ENCODE results near the gene NNAT. TPM values are rescaled to one million over a fixed set of nuclear protein-coding genes. Genes with fewer than 3 reads are reported as not detected.
A peak's percentile ranks its signal among the peaks of the same experiment; 100 is the strongest.

Gene NNAT
- total RNA-seq, 1 donor from 2014 or later, result 20.3 TPM

GRCh38 chr20:37524859-37525708 is 4.0 kb downstream of the NNAT start:
- Histone ChIP-seq H3K27me3 (ENCODE audit: control insufficient read depth, insufficient read depth, low read length) (no peaks in the 10 kb centered on the region), H3K4me3 (ENCODE audit: low read depth, low read length) (no peak overlapping the region), H3K36me3 (ENCODE audit: control insufficient read depth, insufficient read depth, low read length) (no peaks in the 10 kb centered on the region)
- DNase-seq (ENCODE audit: low read depth), result no peak
- TF ChIP-seq, protein P1, sequence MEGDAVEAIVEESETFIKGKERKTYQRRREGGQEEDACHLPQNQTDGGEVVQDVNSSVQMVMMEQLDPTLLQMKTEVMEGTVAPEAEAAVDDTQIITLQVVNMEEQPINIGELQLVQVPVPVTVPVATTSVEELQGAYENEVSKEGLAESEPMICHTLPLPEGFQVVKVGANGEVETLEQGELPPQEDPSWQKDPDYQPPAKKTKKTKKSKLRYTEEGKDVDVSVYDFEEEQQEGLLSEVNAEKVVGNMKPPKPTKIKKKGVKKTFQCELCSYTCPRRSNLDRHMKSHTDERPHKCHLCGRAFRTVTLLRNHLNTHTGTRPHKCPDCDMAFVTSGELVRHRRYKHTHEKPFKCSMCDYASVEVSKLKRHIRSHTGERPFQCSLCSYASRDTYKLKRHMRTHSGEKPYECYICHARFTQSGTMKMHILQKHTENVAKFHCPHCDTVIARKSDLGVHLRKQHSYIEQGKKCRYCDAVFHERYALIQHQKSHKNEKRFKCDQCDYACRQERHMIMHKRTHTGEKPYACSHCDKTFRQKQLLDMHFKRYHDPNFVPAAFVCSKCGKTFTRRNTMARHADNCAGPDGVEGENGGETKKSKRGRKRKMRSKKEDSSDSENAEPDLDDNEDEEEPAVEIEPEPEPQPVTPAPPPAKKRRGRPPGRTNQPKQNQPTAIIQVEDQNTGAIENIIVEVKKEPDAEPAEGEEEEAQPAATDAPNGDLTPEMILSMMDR (IDR thresholded peaks at IDR 0.05; ENCODE audit: insufficient read depth, low read length, poor library complexity, severe bottlenecking), result no peak

GRCh38 chr20:37525810-37526209 is 4.8 kb downstream of the NNAT start:
- H3K27me3 ChIP-seq (ENCODE audit: control insufficient read depth, insufficient read depth, low read length), result no peaks in the 10 kb centered on the region
- TF ChIP-seq, protein P1 (IDR thresholded peaks at IDR 0.05; ENCODE audit: insufficient read depth, low read length, poor library complexity, severe bottlenecking), result no peak
- no peaks in the 10 kb centered on the region for H3K36me3 ChIP-seq (ENCODE audit: control insufficient read depth, insufficient read depth, low read length)
- DNase-seq (ENCODE audit: low read depth), result no peak
- H3K4me3 ChIP-seq (ENCODE audit: low read depth, low read length), result no peak overlapping the region

DNA sequence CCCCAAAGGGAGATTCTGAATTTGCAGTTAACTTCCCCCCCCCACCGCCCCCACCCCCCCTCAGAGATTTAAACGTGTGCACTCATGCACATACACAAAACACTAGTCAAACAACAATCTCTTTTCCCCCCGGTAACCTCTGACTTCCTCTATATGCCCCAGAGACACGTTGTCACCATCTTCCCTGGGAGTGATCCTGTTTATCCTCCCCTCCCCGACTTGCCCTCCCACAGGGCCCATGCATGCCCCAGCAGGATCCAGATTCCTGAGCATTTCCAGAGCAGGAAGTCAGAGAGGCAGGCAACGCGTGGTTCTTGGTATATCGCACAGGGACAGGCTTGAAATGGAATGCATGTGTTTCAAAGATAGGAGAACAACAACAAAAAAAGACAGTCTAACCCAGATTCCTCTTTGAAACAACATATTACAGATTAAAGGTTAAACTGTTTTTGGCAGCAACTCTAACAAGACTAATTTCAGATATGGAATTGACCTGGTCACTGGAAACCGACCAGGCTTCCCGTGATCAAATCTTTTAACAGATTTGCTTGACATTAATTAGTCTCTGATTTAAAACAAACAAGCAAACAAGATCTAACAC is 5.3 kb downstream of the NNAT start:
- peak overlapping the region; percentile 97 for H3K4me3 ChIP-seq (ENCODE audit: low read depth, low read length)
- DNase-seq (ENCODE audit: low read depth), result no peak
- H3K36me3 ChIP-seq (ENCODE audit: control insufficient read depth, insufficient read depth, low read length), result no peaks in the 10 kb centered on the region
- TF ChIP-seq, protein P1 (IDR thresholded peaks at IDR 0.05; ENCODE audit: insufficient read depth, low read length, poor library complexity, severe bottlenecking), result no peak
- no peaks in the 10 kb centered on the region for H3K27me3 ChIP-seq (ENCODE audit: control insufficient read depth, insufficient read depth, low read length)

DNA sequence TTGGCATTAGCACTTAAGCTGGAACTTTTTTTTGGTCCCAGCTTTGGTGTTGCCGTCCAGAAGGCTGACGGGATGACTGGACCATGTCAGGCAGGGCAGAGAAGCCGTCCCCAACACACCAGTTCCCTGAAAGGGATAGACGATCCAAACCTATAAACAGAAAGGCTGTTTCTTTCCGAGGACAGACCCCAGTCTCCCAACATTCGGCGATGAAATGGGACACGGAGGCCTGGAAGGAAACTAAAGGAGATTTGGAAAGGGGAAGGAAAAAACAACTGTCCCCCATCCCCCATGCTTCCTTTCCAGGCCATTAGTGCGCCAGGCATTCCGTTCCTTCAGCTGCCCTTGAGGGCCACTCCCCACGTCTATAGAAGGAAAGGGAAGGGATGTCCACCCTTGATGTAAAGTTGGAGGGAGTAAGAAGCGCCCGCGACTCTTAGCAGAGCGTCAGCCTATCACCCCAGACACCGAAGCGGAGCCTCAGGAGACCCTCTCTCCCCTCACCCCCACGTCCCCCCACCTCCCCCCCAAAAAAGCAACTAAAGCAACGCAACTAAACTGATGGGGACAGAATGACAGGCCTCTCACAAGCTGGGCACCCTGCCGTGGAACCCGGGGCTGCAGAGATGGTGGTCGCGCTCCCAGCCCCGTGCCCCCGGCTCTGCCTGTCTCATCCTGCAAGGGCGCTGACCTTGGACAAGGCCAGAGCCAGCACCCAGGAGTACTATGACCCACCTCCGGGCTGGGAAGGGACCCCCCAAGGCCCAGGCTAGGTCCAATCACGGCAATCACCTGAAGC is 6.0 kb downstream of the NNAT start:
- no peak for DNase-seq (ENCODE audit: low read depth)
- H3K27me3 ChIP-seq (ENCODE audit: control insufficient read depth, insufficient read depth, low read length), result no peaks in the 10 kb centered on the region
- TF ChIP-seq, protein P1 (IDR thresholded peaks at IDR 0.05; ENCODE audit: insufficient read depth, low read length, poor library complexity, severe bottlenecking), result no peak

GRCh38 chr20:37527638-37528445 is 6.8 kb downstream of the NNAT start, which contains the start of gene BLCAP:
TSS of gene BLCAP (minus strand) at chr20:37527876. CDS start at chr20:37519174, 8,702 bp downstream.
- H3K27me3 ChIP-seq (ENCODE audit: control insufficient read depth, insufficient read depth, low read length), result no peaks in the 10 kb centered on the region
- H3K36me3 ChIP-seq (ENCODE audit: control insufficient read depth, insufficient read depth, low read length), result no peaks in the 10 kb centered on the region
- H3K4me3 ChIP-seq (ENCODE audit: low read depth, low read length), result peak within 1 kb of the TSS; percentile 97
- no peak for DNase-seq (ENCODE audit: low read depth)
- TF ChIP-seq, protein P1 (IDR thresholded peaks at IDR 0.05; ENCODE audit: insufficient read depth, low read length, poor library complexity, severe bottlenecking), result no peak

More for the DNA sequence above, 6.0 kb downstream of the NNAT start:
- H3K36me3 ChIP-seq (ENCODE audit: control insufficient read depth, insufficient read depth, low read length), result no peaks in the 10 kb centered on the region
- peak overlapping the region; percentile 97 for H3K4me3 ChIP-seq (ENCODE audit: low read depth, low read length)

Data from kidney epithelial cell (primary cell).